GM12875 (cell line): ENCODE data around the gene INKA1.

Experiments
- H3K4me3 ChIP-seq: one replicate; pipeline ENCODE4 v1.5.1; 2011; ENCODE audit warnings: low read depth, low read length, control low read depth
- TF ChIP-seq, protein P1 (sequence below): IDR thresholded peaks from 2 replicates; pipeline ENCODE4 v1.5.1; 2011; ENCODE audit warnings: low read depth, mild to moderate bottlenecking, control low read depth, inconsistent platforms, low read length, moderate library complexity, borderline replicate concordance; ENCODE audit not compliant: insufficient read depth

The INKA1 gene

DNA sequence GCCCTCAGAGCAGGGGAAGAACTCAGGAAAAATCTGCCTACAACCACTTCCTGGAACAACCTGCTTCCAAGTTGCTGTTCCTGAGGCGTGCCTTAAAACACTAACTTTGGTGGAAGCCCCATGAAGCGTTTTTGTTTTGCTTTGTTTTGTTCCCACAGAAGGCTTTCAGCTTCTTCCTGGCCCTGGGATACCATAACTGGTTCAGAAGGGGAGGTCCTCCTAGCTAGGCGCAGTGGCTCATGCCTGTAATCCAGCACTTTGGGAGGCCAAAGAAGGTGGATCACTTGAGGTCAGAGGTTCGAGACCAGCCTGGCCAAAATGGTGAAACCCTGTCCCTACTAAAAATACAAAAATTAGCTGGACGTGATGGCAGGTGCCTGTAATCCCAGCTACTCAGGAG lies 15.5 kb upstream of the INKA1 start:
- no peak overlapping the region for H3K4me3 ChIP-seq
- TF ChIP-seq, protein P1, sequence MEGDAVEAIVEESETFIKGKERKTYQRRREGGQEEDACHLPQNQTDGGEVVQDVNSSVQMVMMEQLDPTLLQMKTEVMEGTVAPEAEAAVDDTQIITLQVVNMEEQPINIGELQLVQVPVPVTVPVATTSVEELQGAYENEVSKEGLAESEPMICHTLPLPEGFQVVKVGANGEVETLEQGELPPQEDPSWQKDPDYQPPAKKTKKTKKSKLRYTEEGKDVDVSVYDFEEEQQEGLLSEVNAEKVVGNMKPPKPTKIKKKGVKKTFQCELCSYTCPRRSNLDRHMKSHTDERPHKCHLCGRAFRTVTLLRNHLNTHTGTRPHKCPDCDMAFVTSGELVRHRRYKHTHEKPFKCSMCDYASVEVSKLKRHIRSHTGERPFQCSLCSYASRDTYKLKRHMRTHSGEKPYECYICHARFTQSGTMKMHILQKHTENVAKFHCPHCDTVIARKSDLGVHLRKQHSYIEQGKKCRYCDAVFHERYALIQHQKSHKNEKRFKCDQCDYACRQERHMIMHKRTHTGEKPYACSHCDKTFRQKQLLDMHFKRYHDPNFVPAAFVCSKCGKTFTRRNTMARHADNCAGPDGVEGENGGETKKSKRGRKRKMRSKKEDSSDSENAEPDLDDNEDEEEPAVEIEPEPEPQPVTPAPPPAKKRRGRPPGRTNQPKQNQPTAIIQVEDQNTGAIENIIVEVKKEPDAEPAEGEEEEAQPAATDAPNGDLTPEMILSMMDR, result no peak

DNA sequence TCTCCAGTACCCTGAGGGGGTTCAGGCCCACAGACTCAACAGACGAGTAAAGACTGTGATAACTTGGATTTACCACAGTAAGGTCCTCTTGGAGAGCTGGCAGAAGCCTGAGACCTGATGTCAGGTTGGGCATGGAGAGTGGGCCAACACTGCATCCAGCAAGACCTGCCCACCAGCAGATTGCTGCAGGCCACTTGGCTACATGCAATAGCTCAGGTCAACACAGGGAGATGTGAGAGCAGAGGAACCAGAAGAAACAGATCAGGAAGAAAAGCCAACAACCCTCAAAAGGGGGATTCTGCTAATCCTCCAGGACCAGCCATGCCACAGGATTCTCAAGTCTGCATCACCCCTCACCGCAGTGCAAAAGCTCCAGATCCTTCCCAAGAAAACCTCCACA lies 15.0 kb upstream of the INKA1 start:
- TF ChIP-seq, protein P1, result no peak
- H3K4me3 ChIP-seq, result no peak overlapping the region

DNA sequence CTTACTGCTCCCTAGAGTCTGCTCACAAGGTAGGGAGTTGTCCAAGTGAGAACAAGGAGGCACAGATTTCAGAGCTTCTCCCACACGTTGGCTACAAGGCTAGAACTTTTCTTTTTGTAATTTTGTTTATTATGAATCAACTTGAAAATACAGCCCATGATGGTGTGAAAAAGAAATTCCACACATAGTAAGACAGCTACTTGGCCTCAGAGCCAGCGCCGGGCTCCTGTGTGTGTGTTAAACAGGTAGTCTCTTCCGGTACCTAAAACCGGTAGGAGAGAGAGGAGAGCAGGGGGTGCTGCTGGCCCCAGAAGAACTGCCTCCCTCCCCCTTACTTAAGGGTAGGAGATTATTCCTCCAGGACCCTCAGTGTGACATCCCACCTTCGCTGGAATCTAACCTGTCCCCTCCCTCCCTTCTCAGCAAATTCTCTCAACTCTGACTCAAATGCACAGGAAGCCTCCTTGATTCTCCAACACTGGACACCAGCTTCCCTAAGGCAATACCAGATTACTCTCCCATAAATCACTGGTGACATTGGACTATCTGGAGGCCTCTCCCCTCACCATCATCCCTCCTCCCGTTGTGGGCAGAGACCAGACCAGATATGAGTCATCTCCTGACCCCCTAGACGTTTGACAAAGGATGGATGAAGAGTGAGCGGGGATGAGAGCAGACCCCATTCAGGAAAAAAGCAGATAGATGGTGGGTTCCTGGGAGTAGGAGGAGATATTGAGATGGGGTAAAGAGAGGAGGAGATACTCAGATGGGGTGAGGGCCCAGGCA lies 12.2 kb upstream of the INKA1 start:
- TF ChIP-seq, protein P1, result no peak
- no peak overlapping the region for H3K4me3 ChIP-seq

DNA sequence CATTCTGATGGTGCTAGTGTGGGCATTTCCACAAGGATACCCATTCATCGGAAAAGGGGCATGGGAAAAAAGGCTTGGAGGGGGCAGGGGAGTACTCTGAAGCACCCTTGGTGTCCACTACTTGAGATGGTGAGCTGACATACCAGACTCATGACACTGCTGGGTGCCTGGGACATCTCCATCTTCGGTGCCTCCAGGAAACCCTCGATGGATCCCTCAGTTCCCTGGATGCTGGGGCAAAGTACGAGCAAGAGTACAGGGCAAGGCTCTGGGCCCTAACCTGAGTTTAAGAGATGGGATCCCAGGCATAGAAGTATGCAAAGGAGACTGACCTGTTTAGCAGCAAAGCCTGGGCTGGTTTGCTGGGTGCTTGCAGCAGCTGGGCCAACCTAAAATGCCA lies 11.5 kb upstream of the INKA1 start:
- H3K4me3 ChIP-seq, result no peak overlapping the region
- TF ChIP-seq, protein P1, result no peak

DNA sequence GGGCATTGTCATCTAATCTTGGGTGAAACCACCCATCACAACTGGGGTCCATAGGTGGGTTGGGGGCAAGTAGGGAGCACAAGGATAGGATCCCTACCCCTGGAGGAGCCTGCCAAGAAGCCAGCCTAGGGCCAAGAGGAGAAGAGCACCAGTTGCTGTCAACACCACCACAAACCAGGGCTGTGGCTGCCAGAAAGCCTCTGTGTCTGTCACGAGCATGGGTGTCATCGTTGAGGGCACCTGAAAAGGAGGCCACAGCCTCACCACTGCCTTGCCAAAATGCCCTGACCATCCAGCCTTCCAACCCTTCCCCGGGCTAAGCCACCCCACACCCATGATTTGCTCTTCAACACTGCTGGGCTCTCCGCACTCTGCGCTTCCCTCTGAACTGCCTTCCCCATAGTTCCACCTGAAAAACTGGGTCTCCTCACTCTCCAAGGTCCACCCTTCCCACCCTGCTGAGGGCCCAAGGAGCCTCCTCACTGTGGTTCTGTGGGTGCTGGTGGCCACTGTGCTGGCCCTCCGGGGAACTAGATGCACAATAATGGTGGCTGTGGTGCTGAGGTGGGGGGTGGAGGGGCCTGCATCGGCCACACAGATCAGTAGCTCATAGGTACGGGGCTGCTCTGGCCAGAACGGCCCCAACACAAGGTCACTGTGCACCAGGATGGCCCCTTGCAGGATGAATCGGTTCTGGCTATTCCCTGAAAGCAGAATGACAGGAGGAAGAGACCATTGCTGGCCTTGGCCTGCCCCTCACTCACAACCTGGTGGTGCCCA lies 10.5 kb upstream of the INKA1 start:
- TF ChIP-seq, protein P1, result no peak
- no peak overlapping the region for H3K4me3 ChIP-seq

DNA sequence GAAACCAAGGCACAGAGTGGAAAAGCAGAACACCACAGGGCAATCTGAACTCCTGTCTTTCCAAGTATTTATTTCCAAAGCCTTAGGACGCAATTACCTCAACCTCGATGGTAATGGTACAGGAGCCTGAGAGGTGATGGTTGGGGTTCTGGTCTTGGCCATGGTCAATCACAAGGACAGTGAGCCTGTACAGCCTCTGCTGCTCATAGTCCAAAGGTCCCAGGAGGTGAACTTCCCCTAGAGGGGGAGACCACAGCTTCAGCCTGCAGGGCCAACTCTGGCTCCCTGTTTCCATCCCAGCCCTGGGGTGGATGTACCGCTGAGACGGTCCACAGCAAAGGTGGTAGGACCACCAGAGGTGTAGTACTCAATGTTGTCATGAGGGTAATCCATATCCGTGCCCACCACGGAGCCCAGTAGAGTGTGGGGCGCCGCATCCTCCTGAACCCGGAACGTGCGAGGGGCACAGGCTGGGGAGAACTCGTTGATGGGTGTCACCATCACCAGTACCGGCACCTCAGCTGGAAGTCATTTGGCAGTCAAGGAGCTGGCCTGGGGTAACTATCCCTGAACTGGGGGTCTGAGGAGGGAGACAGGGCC lies 9.5 kb upstream of the INKA1 start:
- no peak overlapping the region for H3K4me3 ChIP-seq
- TF ChIP-seq, protein P1, result no peak
